Stimulated activated CD4-positive, alpha-beta T cell treated with anti-CD3 and anti-CD28 coated beads, Interleukin-15, amount 100 ng/mL, for 48 hours (primary cell): ENCODE results near the gene ANKZF1.
A peak's percentile ranks its signal among the peaks of the same experiment; 100 is the strongest.

ENCODE experiments used
- DNase-seq, 2 donors: peaks; one replicate each; pipeline ENCODE4 v3.0.0-alpha.2; 2020; ENCODE audit warnings: low read depth in 2 of 2

The ANKZF1 gene

DNA sequence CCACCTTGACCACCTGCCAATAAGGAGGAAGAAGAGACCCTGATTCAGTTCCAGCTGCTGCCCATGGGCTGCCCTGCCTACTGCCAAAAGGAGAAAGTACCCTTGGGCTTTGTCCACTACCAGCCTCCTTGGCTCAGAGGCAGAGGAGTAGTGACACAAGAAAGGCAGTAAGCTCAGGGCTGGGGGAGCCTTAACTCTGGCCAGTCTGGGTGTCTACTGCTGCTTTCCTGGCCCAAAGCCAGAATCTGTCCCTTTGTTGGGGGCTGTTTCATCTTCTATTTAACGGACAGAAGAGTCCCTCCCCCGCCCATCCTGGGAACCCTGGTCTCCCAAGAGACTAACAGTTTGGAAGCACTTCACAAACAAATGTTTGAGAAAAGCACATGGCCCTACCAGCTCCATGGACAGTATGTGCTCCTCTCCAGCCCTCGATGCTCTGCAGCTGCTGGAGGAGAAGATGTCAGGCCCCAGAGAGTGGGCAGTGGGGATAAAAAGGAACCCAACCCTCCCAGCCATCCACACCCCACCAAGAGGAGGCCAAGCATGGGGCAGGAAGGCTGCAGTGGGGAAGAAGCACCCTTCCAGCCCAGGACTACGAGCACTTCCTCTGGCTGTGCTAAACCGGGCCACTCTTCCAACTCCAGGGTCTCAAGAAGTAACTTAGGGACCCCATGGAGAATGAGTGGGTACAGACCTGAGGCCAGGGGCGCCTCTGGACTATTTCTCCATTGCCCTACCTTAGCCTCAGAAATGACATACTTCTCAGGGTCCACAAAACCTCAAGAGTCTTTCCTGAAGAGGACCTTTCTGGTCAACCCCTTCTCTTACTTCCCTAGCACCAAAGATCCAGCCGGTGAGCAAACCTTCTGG, 1.3 kb upstream of the ANKZF1 start:
- DNase-seq = no peak

DNA sequence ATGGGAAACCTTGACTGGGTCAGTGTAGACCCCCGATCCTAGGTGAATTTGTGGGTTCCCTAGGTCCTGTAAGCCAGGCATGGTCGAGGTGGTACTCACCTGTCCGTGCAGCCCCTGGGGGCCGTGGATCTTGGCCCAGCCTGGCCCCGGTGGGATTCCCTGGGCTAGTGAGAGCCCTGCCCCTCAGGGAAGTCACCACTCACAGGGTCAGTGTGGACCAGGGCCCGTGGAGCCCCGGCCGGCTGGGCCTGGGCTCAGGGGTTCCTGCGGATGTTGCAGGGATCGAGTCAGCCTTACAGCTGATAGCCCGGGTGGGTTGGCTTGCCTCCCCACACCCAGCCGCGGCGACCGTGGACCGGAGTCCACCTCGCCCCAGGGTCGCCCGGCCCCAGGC, 698 bp upstream of the ANKZF1 start:
- no peak for DNase-seq

- DNase-seq = no peak
These were observed 494 bp downstream of the ANKZF1 start for GRCh38 chr2:219230059-219230540.

DNA sequence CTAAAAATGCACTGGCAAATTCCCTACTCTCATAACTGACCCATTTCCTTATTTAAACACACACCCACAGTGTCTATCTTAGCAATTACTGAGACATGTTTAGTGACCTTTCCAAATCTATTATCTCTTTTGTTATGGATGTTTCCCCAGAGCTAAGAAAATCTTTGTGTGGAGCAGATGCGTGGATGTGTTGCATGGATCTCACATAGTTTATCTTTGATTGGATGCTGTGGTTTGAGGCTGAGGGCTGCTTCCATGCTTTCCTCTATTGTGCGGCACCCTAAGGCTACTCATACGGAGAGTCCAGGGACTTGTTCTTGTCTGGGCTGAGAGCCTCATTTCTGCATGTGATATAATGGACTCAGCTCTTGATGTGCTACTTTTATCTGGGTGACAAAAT, 4.7 kb downstream of the ANKZF1 start:
- no peak for DNase-seq

DNA sequence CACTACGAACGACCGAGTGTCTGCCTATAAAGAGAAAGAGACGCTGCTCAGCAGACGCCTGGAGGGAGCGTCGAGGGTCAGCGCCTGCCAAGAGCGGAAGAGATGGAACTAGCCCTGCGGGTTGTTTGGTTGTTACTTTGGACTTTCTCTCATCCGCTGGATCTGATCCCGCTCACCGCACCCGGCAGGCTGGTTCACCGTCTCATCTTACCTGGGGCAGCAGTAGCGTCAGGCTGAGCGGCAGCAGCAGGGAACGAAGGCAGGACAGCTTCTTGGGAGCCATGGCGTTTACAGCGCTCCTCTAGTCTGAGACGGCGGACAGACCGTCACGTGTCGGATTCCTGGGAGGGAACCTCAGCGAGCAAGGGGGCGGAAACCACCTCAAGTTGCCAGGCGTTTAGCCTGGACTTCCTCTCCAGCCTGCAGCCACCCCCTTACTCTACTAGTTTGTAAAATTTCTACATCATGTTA, 13.7 kb downstream of the ANKZF1 start:
- no peak for DNase-seq

DNA sequence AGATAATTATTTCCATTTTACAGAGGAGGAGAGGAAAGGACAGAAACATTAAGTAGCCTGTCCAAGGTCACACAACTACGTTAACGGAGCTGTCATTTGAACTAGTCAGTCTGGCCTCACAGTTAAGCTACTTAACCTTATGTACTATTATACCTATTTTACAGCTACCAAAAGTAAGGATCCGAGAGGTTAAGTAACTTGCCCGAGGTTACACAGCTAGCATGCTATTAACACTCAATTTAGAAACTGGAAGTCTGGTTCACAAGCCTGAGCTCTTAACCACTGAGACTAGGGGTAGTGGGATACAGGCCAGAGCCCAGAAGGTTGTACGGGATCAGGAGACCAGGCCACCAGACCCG, 15.2 kb downstream of the ANKZF1 start:
- no peak for DNase-seq

DNA sequence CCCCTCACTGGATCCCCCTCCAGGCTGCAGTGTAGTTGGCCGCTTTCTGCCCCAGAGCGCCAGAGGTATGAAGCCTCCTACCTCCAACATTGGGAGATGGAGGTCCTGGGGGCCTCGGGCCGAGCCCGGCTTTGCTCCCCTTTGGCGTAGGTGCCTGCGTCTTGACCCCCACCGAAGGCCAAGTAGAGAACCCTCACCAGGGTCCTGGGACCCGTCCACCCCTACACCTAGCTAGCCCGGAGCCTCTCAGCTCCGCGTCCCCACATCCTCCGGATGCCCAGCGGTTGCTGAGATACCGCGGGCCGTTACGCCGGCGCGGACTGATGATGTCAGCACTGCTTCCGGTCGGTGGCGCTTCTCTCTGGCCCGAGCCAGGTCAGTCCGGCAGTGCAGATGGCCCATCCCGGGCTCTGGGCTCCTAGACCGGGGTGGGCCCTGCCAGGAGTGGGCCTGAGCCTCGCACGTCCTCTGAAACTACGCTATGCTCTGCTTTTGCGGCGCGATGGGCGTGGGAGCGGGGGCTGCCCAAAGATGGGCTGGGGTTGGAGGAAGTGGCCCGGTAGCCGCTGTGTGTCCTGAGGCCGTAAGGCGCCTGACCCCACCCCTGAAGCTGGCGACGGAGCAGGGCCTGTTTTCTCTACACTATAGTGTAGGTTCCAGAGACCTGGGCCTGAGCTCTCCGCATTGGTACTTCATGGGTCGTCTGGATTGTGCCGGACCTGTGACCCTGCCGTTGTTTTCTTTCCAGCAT, 15.7 kb downstream of the ANKZF1 start, which contains the start of the genes GLB1L and STK16:
Gene GLB1L (minus strand): TSS at position 297 of the 751 bp plus-strand sequence. CDS start 1,871 bp downstream, outside the sequence.
Gene STK16 (plus strand): TSS at position 332 of the 751 bp plus-strand sequence. CDS start 521 bp downstream, outside the sequence.
- DNase-seq = peak; percentile 76 to 84

GRCh38 chr2:219245899-219246230, 16.3 kb downstream of the ANKZF1 start:
- DNase-seq = no peak

DNA sequence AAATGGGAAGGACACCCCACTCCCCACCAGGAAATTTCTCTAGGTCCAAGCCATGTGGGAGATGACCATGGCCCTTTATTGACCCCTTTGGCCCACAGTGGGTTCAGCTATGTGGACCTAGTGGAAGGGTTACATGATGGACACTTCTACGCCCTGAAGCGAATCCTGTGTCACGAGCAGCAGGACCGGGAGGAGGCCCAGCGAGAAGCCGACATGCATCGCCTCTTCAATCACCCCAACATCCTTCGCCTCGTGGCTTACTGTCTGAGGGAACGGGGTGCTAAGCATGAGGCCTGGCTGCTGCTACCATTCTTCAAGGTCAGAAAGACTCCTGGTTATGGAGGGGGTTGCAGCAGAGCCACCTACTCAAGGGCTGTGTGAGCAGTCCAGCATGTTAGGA, 17.0 kb downstream of the ANKZF1 start:
- no peak for DNase-seq

GRCh38 chr2:219247678-219248642, 18.4 kb downstream of the ANKZF1 start:
- peak in 1 of 2 donors; percentile 57 for DNase-seq

GRCh38 chr2:219248845-219249202, 19.2 kb downstream of the ANKZF1 start:
- DNase-seq = no peak

GRCh38 chr2:219249203-219249980, 19.8 kb downstream of the ANKZF1 start:
- no peak for DNase-seq

DNA sequence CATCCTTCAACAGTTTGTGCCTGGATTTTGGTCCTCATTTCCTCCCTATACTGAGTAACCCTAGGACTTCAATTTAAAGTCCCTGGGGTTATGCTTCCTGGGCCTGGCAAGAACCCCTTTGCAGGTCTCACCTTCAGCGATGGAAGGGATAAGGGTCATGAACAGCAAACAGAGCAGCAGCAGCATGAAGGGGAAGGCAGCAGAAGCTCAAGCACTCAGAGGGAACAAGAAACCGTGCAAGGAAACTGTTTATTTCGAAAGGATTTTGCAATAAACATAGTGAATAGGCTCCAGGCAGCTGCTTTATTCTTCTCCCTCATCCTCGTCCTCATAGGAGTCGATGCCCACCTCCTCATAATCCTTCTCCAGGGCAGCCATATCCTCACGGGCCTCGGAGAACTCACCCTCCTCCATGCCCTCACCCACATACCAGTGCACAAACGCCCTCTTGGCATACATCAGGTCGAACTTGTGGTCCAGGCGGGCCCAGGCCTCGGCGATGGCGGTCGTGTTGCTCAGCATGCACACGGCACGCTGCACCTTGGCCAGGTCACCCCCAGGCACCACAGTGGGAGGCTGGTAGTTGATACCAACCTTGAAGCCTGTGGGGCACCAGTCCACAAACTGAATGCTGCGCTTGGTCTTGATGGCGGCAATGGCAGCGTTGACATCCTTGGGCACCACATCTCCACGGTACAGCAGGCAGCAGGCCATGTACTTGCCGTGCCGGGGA, 20.6 kb downstream of the ANKZF1 start:
- no peak for DNase-seq

DNA sequence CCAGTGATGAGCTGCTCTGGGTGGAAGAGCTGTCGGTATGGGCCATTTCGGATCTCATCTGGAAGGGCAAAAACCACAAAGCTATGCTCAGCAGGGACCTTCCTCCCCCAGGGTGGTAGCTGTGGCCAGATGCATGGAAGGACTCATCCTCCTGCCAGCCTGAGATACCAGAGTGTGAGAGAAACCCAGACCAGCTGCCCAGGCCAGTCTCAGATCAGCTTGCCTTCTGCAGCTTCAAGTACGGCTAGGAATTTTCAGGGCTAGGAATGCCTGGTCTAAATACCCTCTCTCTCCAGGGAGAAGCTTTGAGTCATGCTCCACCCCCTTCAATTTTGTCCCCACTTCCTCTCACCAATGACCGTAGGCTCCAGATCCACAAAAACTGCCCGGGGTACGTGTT, 22.1 kb downstream of the ANKZF1 start:
- no peak for DNase-seq

DNA sequence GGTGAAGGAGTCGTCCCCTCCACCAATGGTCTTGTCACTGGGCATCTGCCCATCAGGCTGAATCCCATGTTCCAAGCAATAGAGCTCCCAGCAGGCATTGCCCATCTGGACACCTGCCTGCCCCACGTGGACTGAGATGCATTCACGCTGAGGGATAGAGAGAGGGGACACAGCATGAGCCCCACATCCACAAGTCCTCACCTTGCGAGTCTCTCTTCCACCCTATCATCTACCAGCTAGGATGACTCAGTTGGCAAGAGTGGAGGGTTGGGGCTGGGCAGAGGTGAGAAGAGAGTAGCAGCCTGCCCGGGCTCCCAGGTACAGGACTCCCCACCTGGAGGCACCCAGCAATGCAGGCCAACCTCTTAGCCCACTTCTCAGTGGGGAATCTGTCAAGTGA, 22.5 kb downstream of the ANKZF1 start:
- DNase-seq = no peak

DNA sequence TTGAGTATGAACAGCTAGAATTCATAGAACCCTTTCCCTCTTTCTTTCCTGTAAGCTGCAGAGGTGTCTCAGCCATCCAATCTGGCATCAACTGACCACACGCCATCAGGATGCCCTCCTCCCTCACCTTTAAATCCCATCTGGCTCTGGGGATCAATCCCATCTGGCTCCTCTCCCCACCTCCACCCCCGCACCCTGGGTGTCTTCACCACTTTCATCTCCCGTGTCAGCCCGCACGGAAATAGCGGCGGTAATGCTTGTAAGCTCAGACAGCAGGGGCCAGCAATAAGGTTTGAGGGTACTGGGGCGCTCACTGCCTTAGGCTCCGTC, 22.9 kb downstream of the ANKZF1 start:
- no peak for DNase-seq

- DNase-seq = no peak
These were observed 23.5 kb downstream of the ANKZF1 start, which contains the start of gene TUBA4B for GRCh38 chr2:219252900-219253752. Gene TUBA4B, plus strand, starts transcription at chr2:219253243. Its CDS starts 165 bp downstream, at chr2:219253408.

DNA sequence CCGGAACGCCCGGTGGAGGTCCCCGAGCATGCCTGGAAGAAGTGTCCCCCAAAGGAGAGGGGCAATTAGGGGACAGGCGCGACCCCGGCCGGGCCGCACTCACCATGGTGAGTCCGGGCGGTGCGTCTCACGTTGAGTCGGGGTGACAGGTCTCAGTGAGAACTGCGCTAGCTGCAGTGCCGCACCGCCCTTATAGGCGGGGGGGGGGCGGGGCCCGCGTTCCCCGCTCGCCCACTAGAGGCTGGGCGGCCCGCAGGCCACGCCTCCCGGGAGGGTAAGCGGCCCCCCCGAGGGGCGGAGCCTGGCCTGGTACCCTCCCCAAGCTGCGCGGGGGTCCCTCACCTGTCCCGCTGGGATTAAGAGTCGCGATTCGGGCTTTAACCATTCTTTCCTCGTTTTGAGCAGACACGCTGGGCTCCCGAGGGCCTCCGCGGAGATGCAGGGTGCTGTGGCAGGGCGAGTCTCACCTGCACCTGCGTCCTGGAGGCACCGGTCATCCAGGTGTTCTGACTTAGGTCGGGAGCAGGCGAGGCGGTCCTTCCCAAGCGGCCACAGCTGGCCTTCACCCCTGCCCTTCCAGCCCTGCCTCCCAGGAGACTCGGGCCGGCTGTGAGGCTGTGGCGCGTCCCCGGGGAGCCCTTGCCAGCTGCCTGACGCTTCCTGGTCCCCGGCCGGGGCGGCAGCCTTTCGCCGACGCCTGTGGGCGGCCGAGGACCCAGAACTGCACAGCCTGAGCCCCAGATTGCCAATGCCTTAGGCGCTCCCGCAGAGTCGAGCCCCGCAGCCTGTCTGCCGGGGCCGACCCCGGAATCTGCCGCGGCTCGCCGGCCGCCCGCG, 24.4 kb downstream of the ANKZF1 start, which contains the start of gene TUBA4A:
Gene TUBA4A (minus strand): TSS at position 166 of the 837 bp plus-strand sequence. CDS start 60 bp downstream, at position 106.
- peak; percentile 80 to 86 for DNase-seq
